CD1c-positive myeloid dendritic cell (primary cell): ENCODE data around the gene RPL23.

Experiments
- DNase-seq: peaks from one replicate; pipeline ENCODE4 v3.0.0-alpha.2; 2016; ENCODE audit errors: extremely low spot score

Gene RPL23

GRCh38 chr17:38798614-38799500, 54.7 kb downstream of the RPL23 start:
- DNase-seq: peak; percentile 53
